HCT116 (cell line): Measurements from ENCODE around the gene RNF145. TPM values are rescaled to one million over a fixed set of nuclear protein-coding genes. Genes with fewer than 3 reads are reported as not detected.

ENCODE experiments used
- ATAC-seq: fragments of 200-7000 bp; cut with Tn5 transposase; 2 replicates; pipeline ENCODE4 v1.9.1; 2020; ENCODE audit warnings: mild to moderate bottlenecking, moderate library complexity
- BruUV-seq: library from RNA; stranded (reverse); fragments of 400-500 nt; replicated peaks from 2 replicates; lab custom pipeline; 2021; lab: Mats Ljungman, UMichigan
- CTCF ChIA-PET: fragments of 300-600 bp; sonication (Branson Sonifier 250); formaldehyde crosslinking; loops from one replicate; lab custom pipeline; 2021; ENCODE audit warnings: antibody characterized with exemption; lab: Charles Lee
- POLR2A ChIA-PET: fragments of 300-600, 350-600 bp; sonication (Branson Sonifier 250); formaldehyde crosslinking; loops from one replicate; lab custom pipeline; 2021; ENCODE audit warnings: antibody characterized with exemption; lab: Charles Lee
- RAD21 ChIA-PET, 2 experiments: fragments of 300-600 bp; sonication (Branson Sonifier 250); formaldehyde crosslinking; loops; one replicate each; lab custom pipeline; 2023; ENCODE audit warnings: low total read pairs in 2 of 2; ENCODE audit not compliant: uncharacterized antibody in 2 of 2, unreplicated experiment in 2 of 2, low non-redundant PET in 1 of 2; lab: Charles Lee
- DNase-seq: peaks from one replicate; pipeline ENCODE4 v3.0.0-alpha.2; 2010; ENCODE audit warnings: low read depth, low spot score
- H2AFZ ChIP-seq: fragments of 200-600 bp; shearing (Covaris generic), sonication (generic); 2 replicates; pipeline ENCODE4 v1.6.1; 2017; ENCODE audit warnings: low read depth, mixed run types, mixed read lengths, antibody characterized with exemption, low read length; ENCODE audit not compliant: poor library complexity, severe bottlenecking
- H3K27ac ChIP-seq: 2 replicates; pipeline ENCODE4 v1.5.1; 2012; ENCODE audit warnings: low read depth, low read length
- H3K27me3 ChIP-seq: fragments of 200-600 bp; sonication (generic); 2 replicates; pipeline ENCODE4 v1.6.1; 2016; ENCODE audit warnings: mixed run types, low read length, mixed read lengths; ENCODE audit not compliant: insufficient read depth
- H3K36me3 ChIP-seq, 2 experiments: fragments of 200-500 bp in 1 of 2; fragments of 200-600 bp in 1 of 2; sonication (Bioruptor generic) in 1 of 2; sonication (generic) in 1 of 2; 2 replicates each; pipeline versions ENCODE4 v1.5.1 to v1.6.1; 2014 to 2016; ENCODE audit warnings: low read length in 2 of 2, inconsistent platforms in 1 of 2, mixed read lengths in 1 of 2, mixed run types in 1 of 2; ENCODE audit not compliant: insufficient read depth in 2 of 2, control insufficient read depth in 1 of 2
- H3K4me1 ChIP-seq, 2 experiments: fragments of 200-600 bp in 1 of 2; sonication (generic) in 1 of 2; 2 replicates each; pipeline versions ENCODE4 v1.5.1 to v1.6.1; 2012 to 2017; ENCODE audit warnings: low read length in 2 of 2, inconsistent platforms in 1 of 2, mild to moderate bottlenecking in 1 of 2, mixed read lengths in 1 of 2, mixed run types in 1 of 2, moderate library complexity in 1 of 2; ENCODE audit not compliant: insufficient read depth in 2 of 2, control insufficient read depth in 1 of 2
- H3K4me2 ChIP-seq: fragments of 200-600 bp; sonication (generic); 2 replicates; pipeline ENCODE4 v1.6.1; 2017; ENCODE audit warnings: mixed run types, low read length, mixed read lengths
- H3K4me3 ChIP-seq, 2 experiments: fragments of 200-600 bp in 1 of 2; sonication (generic) in 1 of 2; replicated peaks in 1 of 2; 2 replicates each; pipeline ENCODE4 v1.5.1; 2011 to 2016; ENCODE audit warnings: low read length in 2 of 2, control low read depth in 1 of 2, low read depth in 1 of 2, mild to moderate bottlenecking in 1 of 2, mixed read lengths in 1 of 2, mixed run types in 1 of 2
- H3K79me2 ChIP-seq: fragments of 200-600 bp; sonication (generic); 2 replicates; pipeline ENCODE4 v1.6.1; 2017; ENCODE audit warnings: mild to moderate bottlenecking, mixed run types, low read length, moderate library complexity, mixed read lengths; ENCODE audit not compliant: insufficient read depth
- H3K9ac ChIP-seq: fragments of 200-600 bp; sonication (generic); 2 replicates; pipeline ENCODE4 v1.6.1; 2016; ENCODE audit warnings: low read length, mixed read lengths
- H3K9me2 ChIP-seq: fragments of 200-600 bp; sonication (generic), shearing (Covaris generic); 2 replicates; pipeline ENCODE4 v1.6.1; 2017; ENCODE audit warnings: mixed run types, mild to moderate bottlenecking, moderate library complexity; ENCODE audit not compliant: insufficient read depth
- H3K9me3 ChIP-seq, 2 experiments: fragments of 200-500 bp in 1 of 2; fragments of 200-600 bp in 1 of 2; sonication (Bioruptor generic) in 1 of 2; sonication (generic) in 1 of 2; 2 replicates each; pipeline ENCODE4 v1.6.1; 2014 to 2017; ENCODE audit warnings: low read length in 2 of 2, mixed read lengths in 2 of 2, inconsistent platforms in 1 of 2, low read depth in 1 of 2, mild to moderate bottlenecking in 1 of 2, mixed run types in 1 of 2, moderate library complexity in 1 of 2; ENCODE audit not compliant: control insufficient read depth in 1 of 2, insufficient read depth in 1 of 2
- H4K20me1 ChIP-seq: fragments of 200-600 bp; sonication (generic), shearing (Covaris generic); 2 replicates; pipeline ENCODE4 v1.6.1; 2017; ENCODE audit warnings: mixed run types, mild to moderate bottlenecking, moderate library complexity; ENCODE audit not compliant: insufficient read depth
- CBX3 ChIP-seq: IDR thresholded peaks from 2 replicates; pipeline ENCODE4 v1.6.1; 2012; ENCODE audit warnings: low read depth
- CEBPB ChIP-seq: IDR thresholded peaks from 2 replicates; pipeline ENCODE4 v1.6.1; 2012; ENCODE audit warnings: low read depth
- EZH2 ChIP-seq: fragments of 200-600 bp; sonication (generic); IDR thresholded peaks from 2 replicates; pipeline ENCODE4 v1.6.1; 2017; ENCODE audit warnings: antibody characterized with exemption, mixed run types
- EZH2phosphoT487 ChIP-seq: fragments of 200-600 bp; IDR thresholded peaks from 2 replicates; pipeline ENCODE4 v1.6.1; 2018; ENCODE audit warnings: antibody characterized with exemption, borderline replicate concordance
- JUND ChIP-seq: IDR thresholded peaks from 2 replicates; pipeline ENCODE4 v1.6.1; 2012
- POLR2AphosphoS5 ChIP-seq: IDR thresholded peaks from 2 replicates; pipeline ENCODE4 v1.6.1; 2011; ENCODE audit warnings: mild to moderate bottlenecking, low read depth, low read length, moderate library complexity
- SIN3A ChIP-seq: IDR thresholded peaks from 2 replicates; pipeline ENCODE4 v1.6.1; 2012; ENCODE audit warnings: low read depth
- SP1 ChIP-seq: IDR thresholded peaks from 2 replicates; pipeline ENCODE4 v1.6.1; 2012; ENCODE audit warnings: low read depth
- intact Hi-C: fragments of 100-400 bp; cut with micrococcal nuclease; formaldehyde crosslinking; loops from 2 replicates; pipeline ENCODE4 v1.10.0; 2022
- total RNA-seq: library from RNA; stranded (reverse); gene quantifications from one replicate; pipeline ENCODE4 v1.2.1, GENCODE V29; 2021; ENCODE audit not compliant: unreplicated experiment
- TF ChIP-seq, protein P1 (sequence below): IDR thresholded peaks from 2 replicates; pipeline ENCODE4 v1.6.1; 2012
- TF ChIP-seq, protein P2 (sequence below): IDR thresholded peaks from 2 replicates; pipeline ENCODE4 v1.6.1; 2011; ENCODE audit warnings: mild to moderate bottlenecking, low read length, moderate library complexity; ENCODE audit not compliant: insufficient replicate concordance; ENCODE audit errors: extremely low read depth

Gene RNF145
- total RNA-seq, 1 experiment from 2014 or later = 60.6 TPM

DNA sequence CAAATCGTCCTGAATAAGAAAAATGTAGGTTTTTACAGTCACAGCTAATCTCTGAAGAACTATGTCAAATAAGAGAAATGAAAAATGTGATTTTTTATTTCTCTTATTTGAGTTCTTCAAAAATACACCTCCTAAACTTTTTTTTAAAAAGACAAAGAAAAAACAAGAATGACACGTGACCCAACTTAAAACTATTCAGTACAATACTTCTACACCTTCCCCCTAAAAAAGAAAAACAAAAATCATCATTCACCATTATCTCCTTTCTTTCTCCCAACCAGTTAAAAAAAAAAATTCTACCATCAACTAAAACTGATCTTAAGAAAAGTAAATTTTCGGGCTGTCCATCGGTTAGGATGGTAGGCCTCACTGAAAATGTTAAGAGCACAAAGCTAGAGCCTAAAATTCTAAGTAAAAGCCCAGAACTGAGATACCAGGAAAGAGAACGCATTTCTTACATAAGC lies 2.1 kb downstream of the RNF145 start:
- Histone ChIP-seq H3K36me3 (peaks cover 0 to 2% of the 10 kb centered on the region in 2 experiments; a peak in 2 of 4 replicates), H2AFZ (no peak overlapping the region), H3K27ac (peak overlapping the region; percentile 75), H3K9ac (peak overlapping the region; percentile 80), H3K27me3 (no peaks in the 10 kb centered on the region), H3K79me2 (peaks cover 67% of the 10 kb centered on the region), H3K4me3 (peak overlapping the region; percentile 89), H3K9me3 (no peaks in the 10 kb centered on the region), H3K9me2 (no peaks in the 10 kb centered on the region), H4K20me1 (peaks cover 8% of the 10 kb centered on the region; the same call in 1 of the 2 replicates), H3K4me2 (peak overlapping the region; percentile 93), H3K4me1 (peaks cover 14 to 35% of the 10 kb centered on the region in 2 experiments; a peak in 3 of 4 replicates)
- ChIA-PET RAD21 (no interaction called here), POLR2A (no interaction called here), CTCF (interaction anchor here (0.8 kb wide), 1 partner anchor 110 kb away, joined by 3 read pairs; no protein-coding TSS in a partner anchor)
- ATAC-seq (no peak), DNase-seq (no peak)
- no TSS peak for BruUV-seq
- intact Hi-C loops = no loop called here
- TF ChIP-seq EZH2phosphoT487 = no peak
- TF ChIP-seq EZH2 = no peak
- no peak for TF ChIP-seq CBX3
- TF ChIP-seq, protein P1, sequence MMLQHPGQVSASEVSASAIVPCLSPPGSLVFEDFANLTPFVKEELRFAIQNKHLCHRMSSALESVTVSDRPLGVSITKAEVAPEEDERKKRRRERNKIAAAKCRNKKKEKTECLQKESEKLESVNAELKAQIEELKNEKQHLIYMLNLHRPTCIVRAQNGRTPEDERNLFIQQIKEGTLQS = no peak
- no peak for TF ChIP-seq SP1
- no peak for TF ChIP-seq JUND
- TF ChIP-seq POLR2AphosphoS5 = no peak
- TF ChIP-seq CEBPB = no peak
- TF ChIP-seq SIN3A = no peak
- TF ChIP-seq, protein P2, sequence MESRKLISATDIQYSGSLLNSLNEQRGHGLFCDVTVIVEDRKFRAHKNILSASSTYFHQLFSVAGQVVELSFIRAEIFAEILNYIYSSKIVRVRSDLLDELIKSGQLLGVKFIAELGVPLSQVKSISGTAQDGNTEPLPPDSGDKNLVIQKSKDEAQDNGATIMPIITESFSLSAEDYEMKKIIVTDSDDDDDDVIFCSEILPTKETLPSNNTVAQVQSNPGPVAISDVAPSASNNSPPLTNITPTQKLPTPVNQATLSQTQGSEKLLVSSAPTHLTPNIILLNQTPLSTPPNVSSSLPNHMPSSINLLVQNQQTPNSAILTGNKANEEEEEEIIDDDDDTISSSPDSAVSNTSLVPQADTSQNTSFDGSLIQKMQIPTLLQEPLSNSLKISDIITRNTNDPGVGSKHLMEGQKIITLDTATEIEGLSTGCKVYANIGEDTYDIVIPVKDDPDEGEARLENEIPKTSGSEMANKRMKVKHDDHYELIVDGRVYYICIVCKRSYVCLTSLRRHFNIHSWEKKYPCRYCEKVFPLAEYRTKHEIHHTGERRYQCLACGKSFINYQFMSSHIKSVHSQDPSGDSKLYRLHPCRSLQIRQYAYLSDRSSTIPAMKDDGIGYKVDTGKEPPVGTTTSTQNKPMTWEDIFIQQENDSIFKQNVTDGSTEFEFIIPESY = no peak
